ENCODE measurements around the gene WAS. TPM values are rescaled to one million over a fixed set of nuclear protein-coding genes. Genes with fewer than 3 reads are reported as not detected.
"Not testable (repeated sequence)": the region's sequence is repeated elsewhere in the genome, so short reads cannot be mapped to it uniquely, and the experiment has no call there.

Gene WAS
- polyA plus RNA-seq, 3 donors = 22.8 to 159 (median 38.0) TPM

DNA sequence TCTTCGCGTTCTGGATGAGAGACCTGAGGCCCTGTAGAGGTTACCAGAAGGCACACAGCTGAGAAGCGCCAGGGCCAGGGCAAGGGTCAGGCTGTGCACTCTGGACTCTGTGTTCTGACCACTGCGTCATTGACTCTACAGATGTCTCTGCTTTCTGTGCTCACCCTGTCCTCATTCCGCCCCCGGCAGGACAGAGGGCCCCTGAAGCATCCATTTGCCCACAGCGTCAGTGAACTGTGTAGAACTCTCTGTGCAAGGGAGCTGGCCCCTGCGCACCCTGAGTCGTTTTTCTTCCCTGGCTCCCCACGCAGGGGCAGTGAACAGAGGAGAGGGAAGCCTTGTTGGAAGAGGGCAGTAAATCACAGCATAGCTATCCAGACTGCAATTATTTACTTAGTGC is 6.1 kb upstream of the WAS start:
- H3K4me1 Mint-ChIP-seq = peaks cover 54% of the 10 kb centered on the region
- no peaks in the 10 kb centered on the region for H3K27me3 ChIP-seq (ENCODE audit: control insufficient read depth in 2 of 2, insufficient read depth in 2 of 2, low read length in 2 of 2)
- peak overlapping the region; percentile 85 for H3K4me2 ChIP-seq (replicated peaks; ENCODE audit: extremely low read depth, low read length, poor library complexity, severe bottlenecking)
- peak overlapping the region; percentile 85 to 90 for H3K4me3 Mint-ChIP-seq
- H3K27me3 Mint-ChIP-seq (ENCODE audit: low read depth in 3 of 3) = peaks cover 0 to 9% (median 0%) of the 10 kb centered on the region in 3 donors
- H3K4me1 ChIP-seq (ENCODE audit: control insufficient read depth in 1 of 2, insufficient read depth in 2 of 2, low read length in 2 of 2) = peaks cover 62 to 66% of the 10 kb centered on the region in 2 donors
- peak overlapping the region in 2 of 3 experiments; percentile 78 to 83 for H3K4me3 ChIP-seq (replicated peaks in 1 of 3; ENCODE audit: low read depth in 2 of 3, low read length in 3 of 3)
- H3K36me3 ChIP-seq (replicated peaks in 1 of 2; ENCODE audit: control insufficient read depth in 1 of 2, insufficient read depth in 2 of 2, low read length in 2 of 2) = no peaks in the 10 kb centered on the region
- peaks cover 0 to 7% (median 1%) of the 10 kb centered on the region in 7 donors for H3K9me3 Mint-ChIP-seq
- intact Hi-C loops (cut with micrococcal nuclease) = no loop called here
- DNase-seq = no peak
- H3K27ac ChIP-seq (ENCODE audit: low read depth in 1 of 2, low read length in 2 of 2) = peak overlapping the region in 1 of 2 donors; percentile 88
- H2AFZ ChIP-seq (ENCODE audit: insufficient read depth, low read depth, low read length, poor library complexity, severe bottlenecking) = no peak overlapping the region
- 71% methylated on average over 3 of the region's 10 CpGs for WGBS (ENCODE audit: insufficient coverage)
- H3K27ac Mint-ChIP-seq = peak overlapping the region; percentile 68 to 94 (median 91)
- H4K20me1 ChIP-seq (ENCODE audit: insufficient read depth, low read length) = no peaks in the 10 kb centered on the region
- no peaks in the 10 kb centered on the region for H3K9me3 ChIP-seq (replicated peaks in 1 of 2; ENCODE audit: control insufficient read depth in 1 of 2, insufficient read depth in 1 of 2, low read length in 2 of 2)
- H3K79me2 ChIP-seq (ENCODE audit: insufficient read depth, low read length) = peaks cover 22% of the 10 kb centered on the region
- peaks cover 0 to 3% of the 10 kb centered on the region in 2 donors for H3K36me3 Mint-ChIP-seq
- no peak overlapping the region for H3K9ac ChIP-seq (ENCODE audit: insufficient read depth, low read length, poor library complexity, severe bottlenecking)
- TF ChIP-seq, protein P1, sequence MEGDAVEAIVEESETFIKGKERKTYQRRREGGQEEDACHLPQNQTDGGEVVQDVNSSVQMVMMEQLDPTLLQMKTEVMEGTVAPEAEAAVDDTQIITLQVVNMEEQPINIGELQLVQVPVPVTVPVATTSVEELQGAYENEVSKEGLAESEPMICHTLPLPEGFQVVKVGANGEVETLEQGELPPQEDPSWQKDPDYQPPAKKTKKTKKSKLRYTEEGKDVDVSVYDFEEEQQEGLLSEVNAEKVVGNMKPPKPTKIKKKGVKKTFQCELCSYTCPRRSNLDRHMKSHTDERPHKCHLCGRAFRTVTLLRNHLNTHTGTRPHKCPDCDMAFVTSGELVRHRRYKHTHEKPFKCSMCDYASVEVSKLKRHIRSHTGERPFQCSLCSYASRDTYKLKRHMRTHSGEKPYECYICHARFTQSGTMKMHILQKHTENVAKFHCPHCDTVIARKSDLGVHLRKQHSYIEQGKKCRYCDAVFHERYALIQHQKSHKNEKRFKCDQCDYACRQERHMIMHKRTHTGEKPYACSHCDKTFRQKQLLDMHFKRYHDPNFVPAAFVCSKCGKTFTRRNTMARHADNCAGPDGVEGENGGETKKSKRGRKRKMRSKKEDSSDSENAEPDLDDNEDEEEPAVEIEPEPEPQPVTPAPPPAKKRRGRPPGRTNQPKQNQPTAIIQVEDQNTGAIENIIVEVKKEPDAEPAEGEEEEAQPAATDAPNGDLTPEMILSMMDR (IDR thresholded peaks at IDR 0.05) = no peak

DNA sequence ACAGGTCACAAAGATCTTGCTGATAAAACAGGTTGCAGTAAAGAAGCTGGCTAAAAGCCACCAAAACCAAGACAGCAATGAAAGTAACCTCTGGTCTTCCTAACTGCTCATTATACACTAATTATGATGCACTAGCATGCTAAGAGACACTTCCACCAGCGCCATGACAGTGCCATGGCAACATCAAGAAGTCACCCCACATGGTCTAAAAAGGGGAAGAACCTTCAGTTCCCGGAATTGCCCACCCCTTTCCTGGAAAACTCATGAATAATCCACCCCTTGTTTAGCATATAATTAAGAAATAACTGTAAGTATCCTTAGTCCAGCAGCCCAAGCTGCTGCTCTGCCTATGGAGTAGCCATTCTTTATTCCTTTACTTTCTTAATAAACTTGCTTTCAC is 3.1 kb upstream of the WAS start:
- H2AFZ ChIP-seq (ENCODE audit: insufficient read depth, low read depth, low read length, poor library complexity, severe bottlenecking); H4K20me1 ChIP-seq (ENCODE audit: insufficient read depth, low read length); H3K27me3 ChIP-seq (ENCODE audit: control insufficient read depth in 2 of 2, insufficient read depth in 2 of 2, low read length in 2 of 2); H3K9me3 Mint-ChIP-seq; H3K9me3 ChIP-seq (replicated peaks in 1 of 2; ENCODE audit: control insufficient read depth in 1 of 2, insufficient read depth in 1 of 2, low read length in 2 of 2); H3K36me3 ChIP-seq (replicated peaks in 1 of 2; ENCODE audit: control insufficient read depth in 1 of 2, insufficient read depth in 2 of 2, low read length in 2 of 2); H3K27me3 Mint-ChIP-seq (ENCODE audit: low read depth in 3 of 3); H3K4me2 ChIP-seq (replicated peaks; ENCODE audit: extremely low read depth, low read length, poor library complexity, severe bottlenecking): not testable (repeated sequence)
- Mint-ChIP-seq H3K27ac (peak overlapping the region; percentile 90 to 98 (median 97)), H3K36me3 (peaks cover 12 to 13% of the 10 kb centered on the region in 2 donors), H3K4me3 (peak overlapping the region in 1 of 2 donors; percentile 11), H3K4me1 (peaks cover 67% of the 10 kb centered on the region)
- peaks cover 41% of the 10 kb centered on the region for H3K79me2 ChIP-seq (ENCODE audit: insufficient read depth, low read length)
- whole genome bisulfite sequencing (ENCODE audit: insufficient coverage) = no CpG with 5 or more reads among the region's 2 CpGs
- peak overlapping the region; percentile 58 to 98 for H3K27ac ChIP-seq (ENCODE audit: low read depth in 1 of 2, low read length in 2 of 2)
- peaks cover 76 to 86% of the 10 kb centered on the region in 2 donors for H3K4me1 ChIP-seq (ENCODE audit: control insufficient read depth in 1 of 2, insufficient read depth in 2 of 2, low read length in 2 of 2)
- H3K4me3 ChIP-seq (replicated peaks in 1 of 3; ENCODE audit: low read depth in 2 of 3, low read length in 3 of 3) = peak overlapping the region in 1 of 3 experiments; percentile 34
- intact Hi-C loops (cut with micrococcal nuclease) = loop anchor here in 1 of 2 donors (10.0 kb wide), 1 partner anchor 234 kb away; the partner anchor contains the start of genes PIM2 and SLC35A2
- peak overlapping the region; percentile 28 for H3K9ac ChIP-seq (ENCODE audit: insufficient read depth, low read length, poor library complexity, severe bottlenecking)
- peak; percentile 85 to 90 (median 85) for DNase-seq

DNA sequence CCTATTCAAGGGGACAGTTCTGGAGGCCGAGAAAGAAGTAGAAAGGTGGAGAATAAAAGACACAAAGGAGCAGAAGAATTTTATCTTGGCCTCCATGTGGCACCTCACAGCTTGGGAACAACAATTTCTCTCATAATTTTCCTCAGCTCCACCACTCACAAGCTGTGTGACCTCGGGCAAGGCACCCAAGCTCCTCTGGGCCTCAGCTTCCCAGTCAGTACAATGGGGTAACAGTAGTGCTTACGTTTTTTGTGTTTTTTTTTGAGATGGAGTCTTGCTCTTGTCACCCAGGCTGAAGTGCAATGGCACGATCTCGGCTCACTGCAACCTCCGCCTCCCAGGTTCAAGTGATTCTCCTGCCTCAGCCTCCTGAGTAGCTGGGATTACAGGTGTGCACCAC is 2.7 kb upstream of the WAS start:
- peaks cover 77 to 86% of the 10 kb centered on the region in 2 donors for H3K4me1 ChIP-seq (ENCODE audit: control insufficient read depth in 1 of 2, insufficient read depth in 2 of 2, low read length in 2 of 2)
- not testable (repeated sequence) for DNase-seq; H3K27me3 ChIP-seq (ENCODE audit: control insufficient read depth in 2 of 2, insufficient read depth in 2 of 2, low read length in 2 of 2); H4K20me1 ChIP-seq (ENCODE audit: insufficient read depth, low read length); H3K36me3 ChIP-seq (replicated peaks in 1 of 2; ENCODE audit: control insufficient read depth in 1 of 2, insufficient read depth in 2 of 2, low read length in 2 of 2); H3K9me3 ChIP-seq (replicated peaks in 1 of 2; ENCODE audit: control insufficient read depth in 1 of 2, insufficient read depth in 1 of 2, low read length in 2 of 2); H3K27me3 Mint-ChIP-seq (ENCODE audit: low read depth in 3 of 3); H3K9me3 Mint-ChIP-seq; H3K9ac ChIP-seq (ENCODE audit: insufficient read depth, low read length, poor library complexity, severe bottlenecking); H3K4me2 ChIP-seq (replicated peaks; ENCODE audit: extremely low read depth, low read length, poor library complexity, severe bottlenecking); H2AFZ ChIP-seq (ENCODE audit: insufficient read depth, low read depth, low read length, poor library complexity, severe bottlenecking)
- H3K4me1 Mint-ChIP-seq = peaks cover 68% of the 10 kb centered on the region
- peak overlapping the region in 1 of 3 experiments; percentile 5 for H3K4me3 ChIP-seq (replicated peaks in 1 of 3; ENCODE audit: low read depth in 2 of 3, low read length in 3 of 3)
- peak overlapping the region; percentile 36 to 98 for H3K27ac ChIP-seq (ENCODE audit: low read depth in 1 of 2, low read length in 2 of 2)
- H3K79me2 ChIP-seq (ENCODE audit: insufficient read depth, low read length) = peaks cover 45% of the 10 kb centered on the region
- H3K27ac Mint-ChIP-seq = peak overlapping the region; percentile 90 to 98 (median 97)
- H3K36me3 Mint-ChIP-seq = peaks cover 16 to 17% of the 10 kb centered on the region in 2 donors
- WGBS (ENCODE audit: insufficient coverage) = no CpG with 5 or more reads among the region's 6 CpGs
- peak overlapping the region in 1 of 2 donors; percentile 11 for H3K4me3 Mint-ChIP-seq
- intact Hi-C loops (cut with micrococcal nuclease) = loop anchor here in 1 of 2 donors (10.0 kb wide), 1 partner anchor 234 kb away; the partner anchor contains the start of genes PIM2 and SLC35A2

All from CD14-positive monocyte (primary cell).